OCI-M2 (cell line): ENCODE results near the gene SP7.
"Not testable (repeated sequence)": the region's sequence is repeated elsewhere in the genome, so short reads cannot be mapped to it uniquely, and the experiment has no call there.

Experiments used
- DNase-seq: peaks from one replicate; lab custom pipeline; 2025; ENCODE audit not compliant: unreplicated experiment; lab: John Stamatoyannopoulos, UW

Gene SP7

GRCh38 chr12:53347905-53348304 lies 11.8 kb upstream of the SP7 start:
- DNase-seq = no peak

- DNase-seq = no peak
Measured at GRCh38 chr12:53346491-53346890, 10.3 kb upstream of the SP7 start.

GRCh38 chr12:53345486-53346188 lies 9.5 kb upstream of the SP7 start:
- DNase-seq = no peak

- DNase-seq = peak; percentile 37
Measured at GRCh38 chr12:53344824-53345485, 8.8 kb upstream of the SP7 start.

GRCh38 chr12:53344487-53344823 lies 8.3 kb upstream of the SP7 start:
- no peak for DNase-seq

- no peak for DNase-seq
Measured at GRCh38 chr12:53343969-53344368, 7.8 kb upstream of the SP7 start.

GRCh38 chr12:53343449-53343848 lies 7.3 kb upstream of the SP7 start:
- DNase-seq = no peak

- DNase-seq = no peak
Measured at GRCh38 chr12:53340398-53340797, 4.2 kb upstream of the SP7 start.

GRCh38 chr12:53338916-53339315 lies 2.8 kb upstream of the SP7 start:
- DNase-seq = no peak

- no peak for DNase-seq
Measured at GRCh38 chr12:53338017-53338416, 1.9 kb upstream of the SP7 start.

GRCh38 chr12:53334822-53335221 lies 1.3 kb downstream of the SP7 start:
- DNase-seq = no peak

GRCh38 chr12:53333845-53334244 lies 2.3 kb downstream of the SP7 start:
- no peak for DNase-seq

- DNase-seq = no peak
Measured at GRCh38 chr12:53333289-53333688, 2.9 kb downstream of the SP7 start.

GRCh38 chr12:53332744-53333143 lies 3.4 kb downstream of the SP7 start:
- DNase-seq = no peak

GRCh38 chr12:53332339-53332738 lies 3.8 kb downstream of the SP7 start:
- DNase-seq = not testable (repeated sequence)

- no peak for DNase-seq
Measured at GRCh38 chr12:53330671-53331070, 5.5 kb downstream of the SP7 start.

GRCh38 chr12:53328043-53328435 lies 8.1 kb downstream of the SP7 start:
- DNase-seq = no peak

GRCh38 chr12:53327435-53328042 lies 8.6 kb downstream of the SP7 start:
- DNase-seq = no peak

- no peak for DNase-seq
Measured at GRCh38 chr12:53326460-53327185, 9.5 kb downstream of the SP7 start.

GRCh38 chr12:53325511-53326061 lies 10.6 kb downstream of the SP7 start:
- DNase-seq = no peak

- peak; percentile 21 for DNase-seq
Measured at GRCh38 chr12:53324779-53325510, 11.2 kb downstream of the SP7 start.
